Peyer's patch (tissue), 4 donors: ENCODE measurements around the gene PDLIM1. TPM values are rescaled to one million over a fixed set of nuclear protein-coding genes. Genes with fewer than 3 reads are reported as not detected.

Experiments
- DNase-seq, 3 donors: peaks; one replicate each; pipeline ENCODE4 v3.0.0-alpha.2; 2017 to 2019
- H3K27ac ChIP-seq, 4 donors: fragments of 200-600 bp; sonication (generic); one replicate each; pipeline ENCODE4 v1.5.1; 2016 to 2019
- H3K27me3 ChIP-seq, 2 donors: fragments of 200-600 bp; sonication (generic); one replicate each; pipeline ENCODE4 v1.5.1; 2019
- H3K36me3 ChIP-seq, 3 donors: fragments of 200-600 bp; sonication (generic); one replicate each; pipeline ENCODE4 v1.5.1; 2016 to 2019
- H3K4me1 ChIP-seq, 4 donors: fragments of 200-600 bp; sonication (generic); one replicate each; pipeline ENCODE4 v1.5.1; 2016 to 2019
- H3K4me3 ChIP-seq, 4 donors: fragments of 200-600 bp; sonication (generic); 1 replicate in 3 of 4; 2 replicates in 1 of 4; pipeline ENCODE4 v1.5.1; 2016 to 2019; ENCODE audit warnings: mild to moderate bottlenecking in 1 of 4
- H3K9me3 ChIP-seq, 4 donors: fragments of 200-600 bp; sonication (generic); one replicate each; pipeline ENCODE4 v1.5.1; 2016 to 2019; ENCODE audit warnings: mild to moderate bottlenecking in 1 of 4
- CTCF ChIP-seq, 6 experiments: fragments of 450-650 bp in 4 of 6; fragments of 200-600 bp in 2 of 6; sonication (generic) in 1 of 6; IDR thresholded peaks; one replicate each; pipeline ENCODE4 v1.5.1; 2017 to 2019; ENCODE audit warnings: antibody characterized with exemption in 6 of 6, mild to moderate bottlenecking in 3 of 6, moderate library complexity in 1 of 6
- POLR2A ChIP-seq, 2 donors: fragments of 450-650 bp; IDR thresholded peaks; one replicate each; pipeline ENCODE4 v1.5.1; 2017; ENCODE audit warnings: antibody characterized with exemption in 2 of 2, mild to moderate bottlenecking in 2 of 2, moderate library complexity in 2 of 2
- total RNA-seq, 4 donors: library from RNA; depleted of rRNA; stranded (reverse); fragments of >200 nt; gene quantifications; one replicate each; pipeline ENCODE4 v1.1.0, GENCODE V29; 2016

PDLIM1 gene
- total RNA-seq, 4 donors from 2014 or later, result 180 to 351 (median 240) TPM

- peak overlapping the region in 2 of 4 donors; percentile 46 to 71 for H3K27ac ChIP-seq
- peaks cover 0 to 52% (median 0%) of the 10 kb centered on the region in 3 donors for H3K36me3 ChIP-seq
- H3K9me3 ChIP-seq, result no peaks in the 10 kb centered on the region
- H3K27me3 ChIP-seq, result no peaks in the 10 kb centered on the region
- H3K4me3 ChIP-seq, result no peak overlapping the region
- DNase-seq, result no peak
- TF ChIP-seq CTCF (IDR thresholded peaks at IDR 0.05), result no peak
- H3K4me1 ChIP-seq, result peaks cover 0 to 23% (median 0%) of the 10 kb centered on the region in 4 donors
Measured at GRCh38 chr10:95247881-95248583, 42.8 kb downstream of the PDLIM1 start.

- H3K27ac ChIP-seq, result peak overlapping the region in 3 of 4 donors; percentile 13 to 71 (median 46)
- TF ChIP-seq CTCF (IDR thresholded peaks at IDR 0.05), result no peak
- TF ChIP-seq POLR2A (IDR thresholded peaks at IDR 0.05), result no peak
- H3K36me3 ChIP-seq, result peaks cover 0 to 59% (median 0%) of the 10 kb centered on the region in 3 donors
- no peaks in the 10 kb centered on the region for H3K9me3 ChIP-seq
- DNase-seq, result no peak
- H3K4me1 ChIP-seq, result peaks cover 0 to 18% (median 0%) of the 10 kb centered on the region in 4 donors
- H3K4me3 ChIP-seq, result no peak overlapping the region
- no peaks in the 10 kb centered on the region for H3K27me3 ChIP-seq
Measured at GRCh38 chr10:95247200-95247880, 43.5 kb downstream of the PDLIM1 start.

- TF ChIP-seq POLR2A (IDR thresholded peaks at IDR 0.05) (no peak), CTCF (IDR thresholded peaks at IDR 0.05) (peak; percentile 49 to 82 (median 78))
- no peaks in the 10 kb centered on the region for H3K27me3 ChIP-seq
- H3K27ac ChIP-seq, result peak overlapping the region in 3 of 4 donors; percentile 13 to 71 (median 46)
- H3K4me3 ChIP-seq, result no peak overlapping the region
- no peaks in the 10 kb centered on the region for H3K9me3 ChIP-seq
- H3K36me3 ChIP-seq, result peaks cover 0 to 61% (median 0%) of the 10 kb centered on the region in 3 donors
- peaks cover 0 to 18% (median 0%) of the 10 kb centered on the region in 4 donors for H3K4me1 ChIP-seq
- peak; percentile 68 to 92 (median 89) for DNase-seq
Measured at GRCh38 chr10:95246582-95247051, 44.2 kb downstream of the PDLIM1 start.

GRCh38 chr10:95245425-95246055 lies 45.3 kb downstream of the PDLIM1 start:
- peaks cover 0 to 18% (median 0%) of the 10 kb centered on the region in 4 donors for H3K4me1 ChIP-seq
- no peak overlapping the region for H3K4me3 ChIP-seq
- H3K9me3 ChIP-seq, result no peaks in the 10 kb centered on the region
- TF ChIP-seq CTCF (IDR thresholded peaks at IDR 0.05) (no peak), POLR2A (IDR thresholded peaks at IDR 0.05) (no peak)
- H3K27me3 ChIP-seq, result no peaks in the 10 kb centered on the region
- H3K27ac ChIP-seq, result peak overlapping the region in 1 of 4 donors; percentile 17
- H3K36me3 ChIP-seq, result peaks cover 0 to 65% (median 0%) of the 10 kb centered on the region in 3 donors
- DNase-seq, result no peak

GRCh38 chr10:95244152-95244551 lies 46.7 kb downstream of the PDLIM1 start:
- no peak overlapping the region for H3K27ac ChIP-seq
- H3K4me3 ChIP-seq, result no peak overlapping the region
- H3K4me1 ChIP-seq, result peaks cover 0 to 9% (median 0%) of the 10 kb centered on the region in 4 donors
- TF ChIP-seq POLR2A (IDR thresholded peaks at IDR 0.05), result no peak
- TF ChIP-seq CTCF (IDR thresholded peaks at IDR 0.05), result no peak
- H3K36me3 ChIP-seq, result peaks cover 0 to 69% (median 0%) of the 10 kb centered on the region in 3 donors
- H3K27me3 ChIP-seq, result no peaks in the 10 kb centered on the region
- no peak for DNase-seq
- H3K9me3 ChIP-seq, result no peaks in the 10 kb centered on the region
